Measurements from ENCODE around the gene PRRX2. TPM values are rescaled to one million over a fixed set of nuclear protein-coding genes. Genes with fewer than 3 reads are reported as not detected.

PRRX2 gene
- total and polyA plus RNA-seq, 2 experiments from 2014 or later: 141 to 169 TPM

DNA sequence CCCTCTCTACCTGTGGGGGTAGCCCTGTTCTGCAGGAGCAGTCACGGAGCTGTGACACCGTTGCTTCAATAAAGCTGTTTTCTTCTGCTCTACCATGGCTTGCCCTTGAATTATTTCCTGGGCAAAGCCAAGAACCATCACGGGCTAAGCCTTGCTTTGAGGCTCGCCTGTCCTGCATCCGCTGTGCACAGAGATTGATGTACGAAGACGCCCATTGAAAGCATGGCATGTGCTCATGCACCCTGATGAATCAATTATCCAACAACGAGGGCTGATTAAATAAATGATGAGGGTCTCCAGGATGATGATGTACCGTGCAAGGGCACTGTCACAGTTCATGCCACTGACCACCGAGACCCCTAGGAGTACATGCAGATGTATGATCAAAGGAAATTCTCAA is 66.7 kb downstream of the PRRX2 start:
- in situ Hi-C loops (cut with MboI): no loop called here
- Histone ChIP-seq H3K27ac (no peak overlapping the region), H4K20me1 (ENCODE audit: insufficient read depth) (no peaks in the 10 kb centered on the region), H3K4me1 (ENCODE audit: insufficient read depth) (no peaks in the 10 kb centered on the region), H3K4me2 (ENCODE audit: unreplicated experiment) (no peak overlapping the region), H3K4me3 (no peak overlapping the region), H3F3A (ENCODE audit: insufficient read depth) (peaks cover 12% of the 10 kb centered on the region), H3K79me2 (ENCODE audit: insufficient read depth) (no peaks in the 10 kb centered on the region), H3K36me3 (ENCODE audit: low read depth) (no peaks in the 10 kb centered on the region), H3K9ac (no peak overlapping the region), H3K27me3 (replicated peaks; ENCODE audit: insufficient read depth) (no peaks in the 10 kb centered on the region), H3K9me3 (ENCODE audit: low read depth) (no peaks in the 10 kb centered on the region), H2AFZ (no peak overlapping the region), H3K9me2 (ENCODE audit: insufficient read depth) (no peaks in the 10 kb centered on the region)
- TF ChIP-seq EZH2 (IDR thresholded peaks at IDR 0.05; ENCODE audit: insufficient read depth, poor library complexity, severe bottlenecking): no peak
- no peak for DNase-seq
- WGBS, 2 experiments (ENCODE audit: low coverage in 1 of 2, low lambda C conversion rate in 2 of 2, missing lambda C conversion rate in 2 of 2): 90% methylated on average over 10 of the region's 10 CpGs

DNA sequence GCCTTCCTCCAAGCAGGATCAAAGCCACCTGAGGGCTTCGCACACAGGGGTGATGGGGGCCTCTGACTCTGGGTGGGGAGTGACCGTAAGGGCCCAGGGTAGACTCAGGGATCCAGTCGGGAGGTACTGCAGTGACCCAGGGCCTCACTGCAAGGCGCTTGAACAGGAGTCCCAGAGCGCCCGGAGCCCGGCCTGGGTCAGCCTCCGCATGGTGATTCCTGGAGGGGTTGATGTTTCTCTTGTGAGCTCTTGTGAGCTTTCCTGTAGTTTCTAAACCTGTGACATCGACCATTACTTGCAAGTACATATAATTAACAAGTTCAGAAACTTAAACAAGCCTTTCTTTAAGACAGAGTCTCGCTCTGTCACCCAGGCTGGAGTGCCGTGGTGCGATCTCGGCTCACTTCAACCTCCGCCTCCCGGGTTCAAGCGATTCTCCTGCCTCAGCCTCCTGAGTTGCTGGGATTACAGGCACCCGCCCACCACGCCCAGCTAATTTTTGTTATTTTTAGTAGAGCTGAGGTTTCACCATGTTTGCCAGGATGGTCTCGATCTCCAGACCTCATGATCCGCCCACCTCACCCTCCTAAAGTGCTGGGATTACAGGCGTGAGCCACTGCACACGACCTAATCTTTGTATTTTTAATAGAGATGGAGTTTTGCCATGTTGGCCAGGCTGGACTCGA is 67.6 kb downstream of the PRRX2 start:
- no peak overlapping the region for H3K9ac ChIP-seq
- H3K9me2 ChIP-seq (ENCODE audit: insufficient read depth): no peaks in the 10 kb centered on the region
- WGBS, 2 experiments (ENCODE audit: low coverage in 1 of 2, low lambda C conversion rate in 2 of 2, missing lambda C conversion rate in 2 of 2): 77 to 78% methylated on average over 23 of the region's 23 CpGs
- H3K4me3 ChIP-seq: no peak overlapping the region
- no peak overlapping the region for H3K27ac ChIP-seq
- H3K4me1 ChIP-seq (ENCODE audit: insufficient read depth): no peaks in the 10 kb centered on the region
- in situ Hi-C loops (cut with MboI): no loop called here
- no peaks in the 10 kb centered on the region for H3K36me3 ChIP-seq (ENCODE audit: low read depth)
- H3F3A ChIP-seq (ENCODE audit: insufficient read depth): peaks cover 8% of the 10 kb centered on the region; the same call in 1 of the 2 replicates
- no peaks in the 10 kb centered on the region for H3K9me3 ChIP-seq (ENCODE audit: low read depth)
- H3K4me2 ChIP-seq (ENCODE audit: unreplicated experiment): no peak overlapping the region
- no peak overlapping the region for H2AFZ ChIP-seq
- no peaks in the 10 kb centered on the region for H4K20me1 ChIP-seq (ENCODE audit: insufficient read depth)
- TF ChIP-seq EZH2 (IDR thresholded peaks at IDR 0.05; ENCODE audit: insufficient read depth, poor library complexity, severe bottlenecking): no peak
- TF ChIP-seq EZH2phosphoT487 (IDR thresholded peaks at IDR 0.05; ENCODE audit: insufficient read depth, low read depth): no peak
- H3K27me3 ChIP-seq (replicated peaks; ENCODE audit: insufficient read depth): no peaks in the 10 kb centered on the region
- H3K79me2 ChIP-seq (ENCODE audit: insufficient read depth): no peaks in the 10 kb centered on the region
- DNase-seq: no peak

DNA sequence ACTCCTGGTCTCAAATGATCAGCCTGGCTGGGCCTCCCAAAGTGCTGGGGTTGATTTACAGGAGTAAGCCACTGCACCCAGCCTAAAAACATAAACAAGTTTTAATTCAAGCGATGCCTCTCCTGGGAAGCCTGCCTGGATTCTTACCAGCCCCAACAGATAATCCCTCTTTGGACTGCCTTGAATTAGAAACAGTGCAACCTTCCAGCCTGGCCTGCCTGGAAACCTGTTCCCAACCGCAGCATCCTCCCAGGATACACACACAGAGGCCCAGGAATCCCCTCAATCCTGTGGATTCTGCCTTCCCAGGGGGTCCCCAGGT is 68.1 kb downstream of the PRRX2 start:
- H3K4me3 ChIP-seq: no peak overlapping the region
- no peaks in the 10 kb centered on the region for H3K36me3 ChIP-seq (ENCODE audit: low read depth)
- no peak overlapping the region for H3K4me2 ChIP-seq (ENCODE audit: unreplicated experiment)
- H3K4me1 ChIP-seq (ENCODE audit: insufficient read depth): no peaks in the 10 kb centered on the region
- DNase-seq: no peak
- in situ Hi-C loops (cut with MboI): no loop called here
- H3K79me2 ChIP-seq (ENCODE audit: insufficient read depth): no peaks in the 10 kb centered on the region
- no peaks in the 10 kb centered on the region for H3K9me3 ChIP-seq (ENCODE audit: low read depth)
- TF ChIP-seq EZH2phosphoT487 (IDR thresholded peaks at IDR 0.05; ENCODE audit: insufficient read depth, low read depth): no peak
- TF ChIP-seq EZH2 (IDR thresholded peaks at IDR 0.05; ENCODE audit: insufficient read depth, poor library complexity, severe bottlenecking): no peak
- no peaks in the 10 kb centered on the region for H3K9me2 ChIP-seq (ENCODE audit: insufficient read depth)
- peaks cover 6% of the 10 kb centered on the region; the same call in 1 of the 2 replicates for H3F3A ChIP-seq (ENCODE audit: insufficient read depth)
- H3K27me3 ChIP-seq (replicated peaks; ENCODE audit: insufficient read depth): no peaks in the 10 kb centered on the region
- H4K20me1 ChIP-seq (ENCODE audit: insufficient read depth): no peaks in the 10 kb centered on the region
- H3K9ac ChIP-seq: no peak overlapping the region
- WGBS, 2 experiments (ENCODE audit: low coverage in 1 of 2, low lambda C conversion rate in 2 of 2, missing lambda C conversion rate in 2 of 2): 94% methylated on average over 2 of the region's 2 CpGs
- H2AFZ ChIP-seq: no peak overlapping the region
- no peak overlapping the region for H3K27ac ChIP-seq

DNA sequence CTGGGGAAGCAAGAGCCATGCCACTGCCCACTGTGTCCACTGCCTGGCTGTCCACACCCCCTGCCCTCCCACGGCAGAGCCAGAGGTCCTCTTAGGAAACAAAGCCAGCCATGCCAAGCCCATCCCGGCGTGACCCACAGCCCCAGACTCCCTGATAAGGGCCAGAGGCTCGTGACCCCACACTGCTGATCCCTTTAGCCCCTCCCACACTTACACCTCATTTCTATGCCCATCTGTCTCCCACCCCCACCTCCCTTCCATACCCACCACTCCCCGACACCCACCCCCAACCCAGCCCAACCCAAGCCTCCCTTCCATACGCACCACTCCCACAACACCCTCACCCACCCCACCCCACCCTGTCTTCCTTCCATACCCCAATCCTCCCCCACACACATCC is 70.1 kb downstream of the PRRX2 start:
- H3K9me3 ChIP-seq (ENCODE audit: low read depth): no peaks in the 10 kb centered on the region
- H2AFZ ChIP-seq: no peak overlapping the region
- no peaks in the 10 kb centered on the region for H4K20me1 ChIP-seq (ENCODE audit: insufficient read depth)
- no peaks in the 10 kb centered on the region for H3K4me1 ChIP-seq (ENCODE audit: insufficient read depth)
- H3K27me3 ChIP-seq (replicated peaks; ENCODE audit: insufficient read depth): no peaks in the 10 kb centered on the region
- TF ChIP-seq EZH2 (IDR thresholded peaks at IDR 0.05; ENCODE audit: insufficient read depth, poor library complexity, severe bottlenecking): no peak
- no peak for TF ChIP-seq EZH2phosphoT487 (IDR thresholded peaks at IDR 0.05; ENCODE audit: insufficient read depth, low read depth)
- no peak overlapping the region for H3K4me2 ChIP-seq (ENCODE audit: unreplicated experiment)
- WGBS, 2 experiments (ENCODE audit: low coverage in 1 of 2, low lambda C conversion rate in 2 of 2, missing lambda C conversion rate in 2 of 2): 84 to 85% methylated on average over 4 to 6 of the region's 6 CpGs
- H3K4me3 ChIP-seq: no peak overlapping the region
- H3K9me2 ChIP-seq (ENCODE audit: insufficient read depth): no peaks in the 10 kb centered on the region
- H3K27ac ChIP-seq: no peak overlapping the region
- in situ Hi-C loops (cut with MboI): loop anchor here (5.0 kb wide), 1 partner anchor 47 kb away; no protein-coding TSS in a partner anchor
- no peak overlapping the region for H3K9ac ChIP-seq
- no peaks in the 10 kb centered on the region for H3F3A ChIP-seq (ENCODE audit: insufficient read depth)
- H3K36me3 ChIP-seq (ENCODE audit: low read depth): no peaks in the 10 kb centered on the region
- no peaks in the 10 kb centered on the region for H3K79me2 ChIP-seq (ENCODE audit: insufficient read depth)
- DNase-seq: no peak
